HG02610 (cell line): ENCODE measurements around the gene FN1.

Experiments used
- ATAC-seq: cut with Tn5 transposase; IDR thresholded peaks from one replicate; pipeline ENCODE4 v1.9.1; 2021; ENCODE audit warnings: mild to moderate bottlenecking, moderate library complexity; ENCODE audit not compliant: unreplicated experiment

FN1 gene

DNA sequence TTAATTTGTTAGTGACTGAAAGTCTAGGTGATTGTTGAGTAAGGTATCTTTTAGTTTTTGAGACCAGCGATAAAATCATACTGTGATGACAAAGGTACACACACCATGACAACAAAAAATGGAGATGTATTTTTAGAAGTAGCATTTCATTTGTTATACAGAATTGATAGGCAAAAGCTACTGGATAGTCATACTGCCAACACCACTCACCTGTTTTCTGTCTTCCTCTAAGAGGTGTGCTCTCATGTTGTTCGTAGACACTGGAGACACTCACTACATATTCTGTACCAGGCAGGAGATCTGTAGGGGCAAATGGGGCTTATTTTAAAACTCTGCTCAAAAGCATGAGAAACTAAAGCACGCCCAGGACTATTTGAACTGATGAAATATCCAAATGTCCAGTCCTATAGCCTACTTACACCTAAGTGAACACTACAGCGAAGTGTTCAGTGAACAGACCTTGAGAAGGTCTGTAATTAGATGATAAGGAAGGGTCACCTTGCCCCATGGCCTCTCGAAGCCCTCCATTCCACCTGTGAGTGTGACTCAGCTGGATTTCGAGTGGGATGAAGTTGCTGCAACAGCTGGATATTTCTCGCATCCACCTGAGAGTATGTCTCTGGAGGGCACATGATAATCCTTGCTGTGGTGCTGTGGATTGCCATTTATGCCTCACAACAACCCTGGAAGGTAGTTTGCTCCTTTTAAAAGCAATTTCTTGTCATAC, 47.7 kb downstream of the FN1 start:
- no peak for ATAC-seq

DNA sequence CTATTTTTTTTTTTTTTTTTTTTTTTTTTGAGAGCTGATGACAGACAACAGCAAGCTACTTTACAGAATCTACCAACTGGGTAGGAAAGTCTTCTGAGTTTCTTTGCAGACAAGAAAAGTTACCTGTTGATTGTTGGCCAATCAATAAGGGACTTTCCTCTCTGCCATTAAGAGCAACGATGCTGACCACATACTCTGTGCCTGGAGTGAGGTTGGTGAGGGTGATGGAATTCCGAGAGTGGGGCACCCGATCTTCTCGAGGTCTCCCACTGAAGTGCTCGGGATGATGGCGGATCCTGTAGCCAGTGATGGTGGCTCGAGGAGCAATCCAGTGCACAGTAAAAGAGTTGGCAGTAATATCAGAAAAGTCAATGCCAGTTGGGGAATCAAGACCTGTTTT, 49.3 kb downstream of the FN1 start:
- no peak for ATAC-seq

DNA sequence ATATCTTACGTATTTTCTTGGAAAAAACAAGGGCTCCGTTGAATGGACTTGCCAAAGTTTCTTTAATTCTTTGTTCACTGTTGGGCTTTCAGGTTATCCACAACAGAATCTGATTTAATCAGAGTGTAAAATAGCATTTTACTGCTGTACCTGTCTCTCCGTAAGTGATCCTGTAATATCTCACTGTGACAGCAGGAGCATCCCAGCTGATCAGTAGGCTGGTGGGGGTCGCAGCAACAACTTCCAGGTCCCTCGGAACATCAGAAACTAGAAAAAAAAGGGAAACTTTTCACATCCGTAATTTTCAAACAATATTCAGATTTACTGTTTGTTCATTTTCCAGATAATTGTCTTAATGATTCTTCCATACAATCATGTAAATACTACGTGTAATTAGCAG, 51.2 kb downstream of the FN1 start:
- ATAC-seq = no peak

GRCh38 chr2:215383652-215384279, 52.1 kb downstream of the FN1 start:
- ATAC-seq = no peak

DNA sequence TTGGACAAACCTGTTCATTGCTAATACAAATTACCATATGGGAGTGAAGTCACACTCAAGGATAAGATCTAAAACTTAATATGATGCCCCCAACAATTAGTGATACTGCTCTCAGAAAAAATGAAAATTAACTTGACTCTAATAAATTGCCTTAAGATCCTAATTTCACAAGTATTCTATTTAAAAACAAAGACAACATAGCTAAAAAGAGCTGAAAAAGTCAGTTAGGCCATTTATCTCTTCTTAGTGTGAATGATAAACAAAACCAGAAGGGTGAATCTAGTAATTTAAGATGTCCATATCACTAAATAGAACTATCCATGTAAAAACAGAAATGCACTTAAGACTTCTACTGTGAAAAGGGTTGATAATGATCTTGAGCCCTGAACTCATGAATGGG, 53.4 kb downstream of the FN1 start:
- no peak for ATAC-seq

- ATAC-seq = no peak
Observed at GRCh38 chr2:215382011-215382410, 53.9 kb downstream of the FN1 start.

GRCh38 chr2:215380699-215381098, 55.2 kb downstream of the FN1 start:
- ATAC-seq = no peak

DNA sequence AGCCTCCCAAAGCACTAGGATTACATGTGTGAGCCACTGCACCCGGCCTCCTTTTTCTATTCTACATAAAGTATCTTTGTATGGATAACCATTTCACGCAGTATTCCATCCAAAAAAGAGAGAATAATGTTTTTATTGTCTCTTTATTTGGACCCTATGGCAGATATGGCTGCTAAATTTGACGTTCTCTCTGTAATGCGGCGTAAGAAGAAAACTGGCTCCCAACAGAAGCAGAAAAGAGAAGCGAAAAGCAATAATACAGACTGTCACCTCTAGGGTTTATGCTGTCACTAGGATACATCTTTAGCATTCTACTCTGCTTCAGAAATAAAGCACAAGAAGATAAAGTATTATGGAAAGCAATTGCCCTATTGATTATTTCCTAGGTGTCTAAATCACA, 55.9 kb downstream of the FN1 start:
- no peak for ATAC-seq

DNA sequence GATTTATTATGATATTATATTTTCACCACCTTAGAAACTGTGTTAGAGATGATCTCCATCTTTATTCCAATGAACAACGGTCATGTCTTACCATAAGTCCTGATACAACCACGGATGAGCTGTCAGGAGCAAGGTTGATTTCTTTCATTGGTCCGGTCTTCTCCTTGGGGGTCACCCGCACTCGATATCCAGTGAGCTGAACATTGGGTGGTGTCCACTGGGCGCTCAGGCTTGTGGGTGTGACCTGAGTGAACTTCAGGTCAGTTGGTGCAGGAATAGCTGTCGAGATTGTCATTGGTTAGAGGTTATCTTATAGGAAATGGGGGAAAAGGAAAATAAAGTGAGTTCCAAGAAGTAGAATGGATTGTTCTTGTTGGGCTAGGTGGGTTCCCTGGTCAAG, 56.8 kb downstream of the FN1 start:
- ATAC-seq = no peak

- no peak for ATAC-seq
Observed at GRCh38 chr2:215378045-215378444, 57.8 kb downstream of the FN1 start.

DNA sequence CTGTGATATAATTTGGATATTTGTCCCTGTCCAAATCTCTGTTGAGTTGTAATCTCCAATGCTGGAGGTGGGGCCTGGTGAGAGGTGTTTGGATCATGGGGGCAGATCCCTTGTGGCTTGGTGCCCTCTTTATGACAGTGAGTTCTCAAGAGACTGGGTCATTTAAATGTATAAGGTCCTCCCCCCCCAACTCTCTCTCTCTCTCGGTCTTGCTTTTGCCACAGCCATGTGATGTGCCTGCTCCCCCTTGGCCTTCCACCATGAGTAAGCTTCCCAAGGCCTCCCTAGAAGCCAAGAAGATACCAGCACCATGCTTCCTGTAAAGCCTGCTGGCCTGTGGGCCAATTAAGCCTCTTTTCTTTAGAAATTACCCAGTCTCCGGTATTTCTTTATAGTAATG, 58.6 kb downstream of the FN1 start:
- ATAC-seq = no peak

- no peak for ATAC-seq
Observed at GRCh38 chr2:215376103-215376780, 59.6 kb downstream of the FN1 start.

DNA sequence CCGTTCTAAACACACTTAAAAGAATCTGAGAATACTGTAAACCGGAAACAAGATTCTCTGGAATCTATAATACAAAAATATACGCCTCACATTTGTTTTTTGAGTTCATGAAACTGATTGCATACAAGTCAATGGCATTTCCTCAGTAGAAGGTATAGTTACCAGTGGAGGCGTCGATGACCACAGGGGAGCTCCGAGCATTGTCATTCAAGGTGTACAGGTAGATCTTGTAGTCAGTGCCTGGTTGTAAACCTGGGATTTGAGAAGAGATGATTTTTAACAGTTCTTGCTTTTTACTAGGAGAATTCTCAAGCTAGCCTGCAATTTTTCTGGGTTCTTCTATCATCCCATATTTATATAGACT, 60.4 kb downstream of the FN1 start:
- ATAC-seq = no peak

- no peak for ATAC-seq
Observed at GRCh38 chr2:215374642-215375466, 61.0 kb downstream of the FN1 start.

GRCh38 chr2:215374002-215374401, 61.9 kb downstream of the FN1 start:
- ATAC-seq = no peak

GRCh38 chr2:215372968-215373649, 62.8 kb downstream of the FN1 start:
- ATAC-seq = no peak

DNA sequence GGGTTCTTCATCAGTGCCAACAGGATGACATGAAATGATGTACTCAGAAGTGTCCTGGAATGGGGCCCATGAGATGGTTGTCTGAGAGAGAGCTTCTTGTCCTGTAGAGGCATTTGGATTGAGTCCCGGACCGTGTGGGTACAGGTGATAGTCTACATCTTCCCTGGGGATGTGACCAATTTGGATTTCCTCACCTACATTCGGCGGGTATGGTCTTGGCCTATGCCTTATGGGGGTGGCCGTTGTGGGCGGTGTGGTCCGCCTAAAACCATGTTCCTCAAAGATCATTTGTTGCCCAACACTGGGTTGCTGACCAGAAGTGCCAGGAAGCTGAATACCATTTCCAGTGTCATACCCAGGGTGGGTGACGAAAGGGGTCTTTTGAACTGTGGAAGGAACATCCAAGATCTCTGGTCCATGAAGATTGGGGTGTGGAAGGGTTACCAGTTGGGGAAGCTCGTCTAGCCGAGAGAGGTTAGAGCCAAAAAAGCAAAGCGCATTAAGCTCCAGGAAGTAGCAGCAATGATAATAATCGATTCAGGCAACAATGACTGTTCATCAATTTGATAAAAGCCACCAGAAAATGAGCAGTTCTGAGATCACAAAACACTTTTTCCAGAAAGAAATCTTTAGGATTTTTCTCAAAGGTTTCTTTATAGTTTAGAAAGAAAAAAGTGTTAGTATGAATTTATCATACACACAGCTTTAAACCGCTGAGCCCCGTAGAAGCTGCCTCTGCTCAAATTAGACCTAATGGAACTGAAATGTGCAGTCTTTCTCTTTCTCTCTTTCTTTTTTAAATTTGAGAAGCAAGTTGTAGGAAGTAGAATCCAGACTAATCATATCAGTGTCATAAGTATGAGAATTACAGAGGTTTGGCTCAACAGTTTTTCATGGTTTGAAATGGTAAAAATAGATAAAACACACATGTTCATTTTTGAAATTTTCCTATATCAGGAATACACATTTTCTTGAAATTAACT, 63.7 kb downstream of the FN1 start:
- ATAC-seq = no peak

GRCh38 chr2:215370112-215370965, 65.5 kb downstream of the FN1 start:
- ATAC-seq = no peak
